Left kidney (tissue), 2 donors: Measurements from ENCODE around the gene ADPGK. TPM values are rescaled to one million over a fixed set of nuclear protein-coding genes. Genes with fewer than 3 reads are reported as not detected.

Experiments
- DNase-seq: peaks from one replicate; pipeline ENCODE4 v3.0.0-alpha.2; 2013
- polyA plus RNA-seq: library from polyadenylated mRNA; unstranded; fragments of 120-200 nt; gene quantifications from one replicate; pipeline ENCODE4 v1.2.1, GENCODE V29; 2013; ENCODE audit not compliant: insufficient read length

ADPGK gene
- polyA plus RNA-seq, 1 donor, result 71.7 TPM

DNA sequence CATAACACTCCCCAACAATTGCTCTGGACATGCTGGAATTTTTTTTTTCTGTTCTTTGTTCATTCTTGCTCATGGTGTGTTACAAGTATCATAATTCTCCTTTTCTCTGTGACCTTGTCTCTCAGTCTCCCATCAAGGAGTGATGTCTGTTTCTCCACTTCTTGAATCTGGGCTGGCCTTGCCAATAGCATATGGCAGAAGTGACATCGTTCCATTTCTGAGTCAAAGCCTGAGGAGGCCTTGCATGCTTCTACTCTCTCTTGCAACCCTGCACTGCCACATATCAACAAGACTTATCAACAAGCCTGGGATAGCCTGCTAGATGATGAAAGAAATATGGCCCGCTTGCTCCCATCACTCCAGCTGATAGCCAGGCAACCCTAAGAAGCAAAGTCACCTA lies 8.9 kb upstream of the ADPGK start:
- DNase-seq, result no peak

DNA sequence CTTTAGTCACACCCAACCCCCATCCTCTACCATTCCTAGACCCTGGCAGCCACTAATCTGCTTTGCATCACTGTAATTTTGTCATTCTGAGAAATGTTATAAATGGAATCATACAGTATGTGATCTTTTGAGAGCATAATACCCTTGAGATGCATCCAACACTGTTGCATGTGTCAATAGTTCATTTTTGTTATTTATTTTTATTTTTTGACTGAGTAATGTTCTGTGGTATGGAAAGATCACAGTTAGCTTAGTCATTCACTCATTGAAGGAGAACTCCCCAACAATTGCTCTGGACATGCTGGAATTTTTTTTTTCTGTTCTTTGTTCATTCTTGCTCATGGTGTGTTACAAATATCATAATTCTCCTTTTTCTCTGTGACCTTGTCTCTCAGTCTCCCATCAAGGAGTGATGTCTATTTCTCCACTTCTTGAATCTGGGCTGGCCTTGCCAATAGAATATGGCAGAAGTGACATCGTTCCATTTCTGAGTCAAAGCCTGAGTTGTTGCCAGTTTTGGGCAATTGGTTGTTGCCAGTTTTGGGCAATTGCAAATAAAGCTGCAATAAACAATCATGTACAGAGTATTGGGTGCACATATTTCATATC lies 6.8 kb upstream of the ADPGK start:
- no peak for DNase-seq

DNA sequence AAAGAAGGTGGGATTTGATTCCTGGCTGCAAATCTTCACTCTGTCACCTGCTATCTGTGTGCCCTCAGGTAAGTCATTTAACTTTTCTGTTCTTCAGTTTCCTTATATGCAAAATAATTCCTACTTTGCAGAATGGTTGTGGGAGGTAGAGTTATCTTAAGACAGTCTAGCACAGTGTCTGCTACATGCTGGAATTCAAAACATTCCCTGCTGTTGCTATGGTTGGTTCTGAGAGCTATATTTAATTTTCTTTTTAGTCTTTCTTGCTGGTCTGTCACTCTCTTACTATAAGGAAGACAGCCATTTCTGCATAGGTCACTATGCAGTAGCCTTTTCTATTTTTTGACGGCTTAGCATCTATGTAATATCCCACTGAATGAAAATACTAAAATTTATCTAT lies 4.0 kb upstream of the ADPGK start:
- no peak for DNase-seq

DNA sequence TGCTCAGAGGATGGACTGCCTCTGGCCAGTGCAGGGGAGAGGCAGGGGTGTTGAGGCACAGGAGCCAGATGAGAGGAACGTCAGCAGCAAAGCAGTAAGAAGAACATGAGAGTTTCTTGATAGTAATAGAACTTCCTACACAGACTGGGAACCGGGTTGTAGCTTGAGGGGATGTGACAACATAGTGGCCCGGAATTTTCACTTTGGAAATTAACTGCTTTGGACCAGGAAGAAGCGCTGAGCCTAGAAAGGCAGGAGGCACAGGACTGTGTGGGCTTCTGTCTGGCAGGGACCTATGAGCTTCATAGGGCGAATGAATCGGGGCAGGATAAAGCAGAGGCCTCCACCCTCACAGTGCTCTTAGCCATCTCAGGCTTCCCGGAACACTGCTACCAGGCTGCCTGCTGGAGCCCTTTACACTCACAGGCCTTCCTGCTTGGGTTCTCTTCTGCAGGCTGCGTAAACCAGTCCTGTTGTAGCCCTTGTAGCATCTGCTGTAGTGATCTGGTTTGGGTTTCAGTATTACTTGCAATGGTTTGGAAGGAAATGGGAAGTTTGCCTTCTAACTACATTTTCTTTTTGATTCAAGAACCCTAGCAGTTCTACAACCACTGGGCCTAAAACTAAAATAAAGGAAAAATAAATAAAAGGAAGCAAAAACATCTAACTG lies 3.3 kb upstream of the ADPGK start:
- no peak for DNase-seq

DNA sequence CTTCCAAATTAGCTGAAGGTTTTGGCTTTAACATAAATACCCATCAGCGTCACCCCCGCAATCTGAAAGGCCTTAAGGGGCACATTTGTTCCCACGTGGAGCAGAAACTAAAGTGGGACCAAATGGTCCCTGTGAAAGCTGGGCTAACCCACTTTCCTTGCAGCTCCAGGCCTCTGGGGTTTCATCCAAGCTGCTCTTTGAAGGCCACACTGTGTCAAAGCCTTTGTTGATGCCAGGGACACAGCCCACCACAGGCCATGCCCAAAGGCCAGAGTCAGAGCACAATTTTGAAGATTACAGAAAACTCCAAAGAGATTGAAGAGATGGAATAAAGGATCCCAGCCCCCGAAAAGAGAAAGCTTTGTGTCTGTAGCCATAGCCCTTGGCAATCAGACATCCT lies 2.7 kb upstream of the ADPGK start:
- DNase-seq, result no peak

DNA sequence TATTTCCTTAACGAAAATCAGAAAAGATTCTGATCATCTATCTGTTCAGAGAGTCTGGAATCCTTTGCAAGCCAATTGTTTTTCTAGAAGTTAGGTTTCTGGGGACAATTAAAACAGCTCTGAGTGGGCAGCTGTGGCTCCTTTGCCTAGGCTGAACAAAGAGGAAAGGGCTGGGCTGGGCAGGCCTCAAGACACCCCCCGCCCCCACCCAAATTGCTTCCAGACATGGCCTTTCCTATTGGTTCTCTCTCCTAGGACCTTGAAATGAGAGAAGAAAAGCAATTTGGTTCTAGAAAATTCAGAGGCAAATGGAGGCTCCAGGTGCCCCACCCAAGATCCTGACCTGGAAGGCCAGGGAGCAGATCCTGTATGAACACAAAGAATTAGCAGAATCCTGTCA lies 2.3 kb upstream of the ADPGK start:
- DNase-seq, result no peak

DNA sequence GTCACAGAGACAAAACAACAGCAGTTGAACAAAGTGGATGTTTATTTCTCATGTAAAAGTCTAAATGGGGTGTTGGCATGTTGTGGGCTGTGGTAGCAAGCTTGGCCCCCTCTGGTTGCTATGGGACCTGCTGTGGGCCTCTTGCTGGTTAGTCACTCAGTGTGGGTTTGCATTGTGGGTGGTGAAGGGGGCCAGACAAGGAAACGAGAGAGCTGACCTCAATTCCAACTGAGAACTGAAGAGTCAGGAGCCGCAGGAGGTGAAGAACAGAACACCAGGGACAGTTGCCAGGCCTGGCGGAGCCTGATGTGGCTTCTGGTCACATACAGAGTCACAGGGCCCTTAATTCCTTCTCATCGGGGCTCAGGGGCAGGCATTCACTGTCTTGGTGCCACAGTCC lies 1.9 kb upstream of the ADPGK start:
- DNase-seq, result no peak

DNA sequence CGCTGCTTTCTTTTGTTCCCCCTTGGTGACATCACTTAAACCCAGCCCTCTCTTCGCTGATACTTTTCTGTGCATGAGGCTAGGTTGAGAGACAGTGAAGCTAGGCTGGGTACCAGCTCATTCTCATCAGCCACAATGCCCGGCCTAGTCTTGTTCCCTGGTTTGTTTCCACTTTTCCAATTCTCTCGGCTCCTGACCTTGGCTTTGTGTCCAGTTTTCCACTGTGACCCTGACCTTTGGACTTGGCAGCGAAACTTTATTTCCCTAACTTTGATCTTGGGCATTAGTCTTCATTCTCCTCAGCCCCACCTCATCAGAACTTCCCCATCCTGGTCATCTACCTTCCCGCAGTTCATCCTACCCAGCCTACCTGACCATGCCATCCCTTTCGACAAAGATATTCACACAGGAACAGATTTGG lies 908 bp upstream of the ADPGK start:
- no peak for DNase-seq

DNA sequence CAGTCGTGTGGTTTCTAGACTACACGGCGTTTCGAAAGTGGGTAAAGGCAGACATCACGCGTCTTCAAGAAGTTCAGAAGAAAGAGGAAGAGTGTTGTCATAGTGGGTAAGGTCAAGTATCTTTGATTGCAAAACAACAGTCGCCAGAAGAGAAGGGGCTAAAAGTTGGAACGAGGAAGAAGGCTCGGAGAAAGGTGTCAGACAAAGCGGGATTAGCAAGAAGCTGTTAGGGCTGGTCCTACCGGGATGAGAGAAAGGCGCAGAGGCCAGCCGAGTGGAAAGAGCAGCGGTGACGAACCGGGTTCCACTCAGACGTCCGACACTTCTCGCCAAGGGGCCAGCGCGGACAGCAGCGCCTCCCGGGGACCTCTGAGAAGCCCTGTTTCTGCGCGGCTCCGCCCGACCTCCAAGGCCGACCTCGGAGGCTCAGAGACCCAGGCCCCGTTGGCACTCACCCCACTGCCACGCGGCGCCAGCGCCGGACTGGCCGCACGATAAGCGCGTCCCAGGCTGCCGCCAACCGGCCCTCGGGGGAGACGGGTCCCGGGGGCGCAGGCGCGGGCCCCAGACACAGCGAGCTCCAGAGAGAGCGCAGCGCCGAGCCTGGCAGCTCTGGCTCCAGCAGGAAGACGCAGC lies 436 bp downstream of the ADPGK start:
- no peak for DNase-seq

DNA sequence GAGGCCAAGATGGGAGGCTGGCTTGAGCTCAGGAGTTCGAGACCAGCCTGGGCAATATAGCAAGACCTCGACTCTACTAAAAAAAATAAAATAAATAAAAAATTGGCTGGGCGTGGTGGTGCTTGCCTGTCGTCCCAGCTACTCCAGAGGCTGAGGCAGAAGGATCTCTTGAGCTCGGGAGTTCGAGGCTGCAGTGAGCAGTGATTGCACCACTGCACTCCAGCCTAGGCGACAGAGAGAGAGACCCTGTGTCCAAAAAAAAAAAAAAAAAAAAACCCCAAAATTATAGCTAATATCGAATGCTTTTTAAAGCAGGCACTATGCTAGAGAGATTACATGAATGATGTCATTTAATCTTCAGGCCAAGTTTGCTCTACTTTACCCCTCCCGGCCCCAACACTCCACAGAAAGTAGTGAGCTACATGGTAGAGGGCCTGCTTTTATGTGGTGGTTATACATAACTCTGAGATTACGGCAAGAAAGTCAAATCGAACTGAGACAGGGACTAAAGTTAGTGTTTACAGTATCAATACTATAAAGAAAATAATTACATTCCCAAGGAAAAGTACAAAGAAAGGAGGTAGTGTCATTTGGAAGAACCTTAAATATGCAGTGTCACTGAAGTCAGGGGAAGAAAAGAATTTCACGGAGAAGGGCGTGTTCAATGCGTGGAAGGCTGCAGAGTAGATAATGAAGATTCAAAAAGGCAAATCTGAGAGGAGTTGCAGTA lies 1.1 kb downstream of the ADPGK start:
- DNase-seq, result no peak

DNA sequence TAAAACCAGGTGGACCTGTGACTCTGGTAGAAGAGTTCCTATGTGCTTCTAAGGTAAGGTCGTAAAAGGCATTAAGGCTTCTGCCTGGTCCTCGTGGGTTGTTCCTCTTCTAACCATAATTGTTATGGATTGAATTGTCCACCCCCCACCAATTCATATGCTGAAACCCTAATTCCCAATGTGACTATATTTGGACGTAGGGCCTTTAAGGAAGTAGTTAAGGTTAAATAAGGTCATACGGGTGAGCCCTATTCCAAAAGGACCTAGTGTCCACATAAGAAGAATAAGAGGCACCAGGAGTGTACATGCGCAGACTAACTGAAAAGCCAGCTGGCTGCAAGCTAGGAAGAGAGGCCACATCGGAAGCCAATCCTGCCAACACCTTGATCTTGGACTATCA lies 1.9 kb downstream of the ADPGK start:
- DNase-seq, result no peak

DNA sequence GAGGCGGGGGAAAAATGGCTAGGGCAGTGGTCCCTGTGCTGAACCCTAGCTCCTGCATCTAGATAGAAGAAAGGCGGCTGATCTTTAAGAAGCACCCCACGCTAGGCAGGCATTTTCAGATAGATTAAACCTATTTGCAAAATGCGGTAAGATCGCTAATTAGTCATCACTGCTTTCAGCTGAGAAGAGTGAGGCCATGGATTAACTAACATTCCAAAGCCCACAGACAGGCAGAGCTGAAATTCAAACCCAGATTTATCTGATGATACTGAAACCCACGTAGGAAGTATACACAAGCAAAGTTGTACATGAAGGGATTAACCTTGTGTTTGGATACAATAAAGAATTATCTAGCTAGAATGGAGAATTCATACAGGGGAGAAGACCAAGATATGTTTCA lies 4.8 kb downstream of the ADPGK start:
- DNase-seq, result no peak

DNA sequence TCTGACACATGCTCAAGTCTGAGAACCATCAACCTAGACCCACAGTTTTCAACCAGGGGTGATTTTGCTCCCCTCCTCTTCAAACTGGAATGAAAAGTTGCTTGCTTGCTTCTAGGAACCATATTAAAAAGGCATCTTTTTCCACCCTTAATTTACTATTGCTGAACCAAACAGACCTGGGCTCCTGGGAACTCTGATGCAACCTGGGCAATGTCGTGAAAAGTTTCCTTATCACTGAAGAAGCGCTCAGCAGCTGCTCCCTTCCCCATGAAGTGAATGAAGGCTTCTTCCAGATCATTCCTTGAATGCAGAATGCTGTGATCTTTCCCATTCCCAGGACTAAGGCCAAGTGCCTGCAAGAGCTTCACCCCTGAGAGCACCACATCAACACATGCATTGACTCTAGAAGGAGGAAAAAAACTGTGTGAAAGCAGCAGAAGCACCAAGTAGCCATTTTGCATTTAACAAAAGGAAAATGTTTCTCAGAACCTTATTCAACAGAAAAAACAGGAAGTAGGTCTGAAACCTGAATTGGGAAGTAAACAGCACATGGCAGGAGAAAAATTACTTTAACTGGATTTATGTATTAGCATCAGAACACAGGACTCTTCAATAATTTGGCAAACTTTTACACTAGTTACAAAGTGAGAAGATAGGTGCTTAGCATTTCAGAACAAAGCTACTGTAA lies 8.7 kb downstream of the ADPGK start:
- DNase-seq, result no peak

DNA sequence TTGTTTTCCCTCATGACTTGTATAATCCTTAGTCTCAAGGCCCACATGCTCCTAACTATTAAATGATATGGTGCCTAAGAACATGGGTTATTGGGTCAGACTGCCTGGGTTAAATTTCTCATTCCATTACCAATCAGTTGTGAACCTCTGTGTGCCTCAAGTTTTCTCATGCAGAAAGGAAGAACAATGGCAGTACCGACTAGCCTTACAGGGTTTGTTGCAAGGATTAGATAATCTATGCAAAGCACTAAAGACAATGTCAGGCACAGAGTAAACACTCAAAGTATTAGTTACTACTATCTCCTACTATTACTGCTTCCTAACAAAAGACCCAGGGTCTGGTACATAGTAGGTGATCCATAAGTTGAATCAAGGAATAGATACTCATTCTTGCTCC lies 12.2 kb downstream of the ADPGK start:
- DNase-seq, result no peak

DNA sequence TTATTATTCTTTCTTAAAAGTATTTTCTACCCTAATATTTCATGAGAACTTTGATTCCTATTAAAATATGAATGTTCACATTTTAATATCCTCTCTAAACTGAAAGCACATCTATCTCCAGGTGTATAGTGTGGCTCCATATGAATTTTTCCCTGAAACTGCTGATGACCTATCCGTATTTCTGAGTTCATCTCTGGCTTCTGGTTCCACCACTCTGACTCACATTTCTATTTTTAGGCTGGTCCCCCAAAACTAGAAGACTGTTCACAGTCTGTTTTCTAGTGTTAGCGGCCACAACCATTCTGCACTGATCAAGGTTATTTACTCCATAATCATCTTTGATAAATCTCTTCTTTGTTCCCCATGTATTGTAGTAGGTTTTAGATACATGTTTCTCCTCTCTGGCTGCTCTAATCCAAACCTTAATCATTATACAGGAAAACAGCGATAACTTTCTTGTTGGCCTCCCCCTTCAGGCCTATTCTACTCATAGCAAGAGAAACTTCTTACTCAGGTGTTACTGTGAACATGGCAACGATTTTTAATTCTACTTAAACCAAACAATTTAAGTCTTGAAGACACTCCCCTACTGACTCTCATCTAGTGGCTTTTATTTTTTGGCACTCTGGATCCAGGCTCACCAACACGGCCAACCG lies 12.8 kb downstream of the ADPGK start:
- DNase-seq, result no peak

DNA sequence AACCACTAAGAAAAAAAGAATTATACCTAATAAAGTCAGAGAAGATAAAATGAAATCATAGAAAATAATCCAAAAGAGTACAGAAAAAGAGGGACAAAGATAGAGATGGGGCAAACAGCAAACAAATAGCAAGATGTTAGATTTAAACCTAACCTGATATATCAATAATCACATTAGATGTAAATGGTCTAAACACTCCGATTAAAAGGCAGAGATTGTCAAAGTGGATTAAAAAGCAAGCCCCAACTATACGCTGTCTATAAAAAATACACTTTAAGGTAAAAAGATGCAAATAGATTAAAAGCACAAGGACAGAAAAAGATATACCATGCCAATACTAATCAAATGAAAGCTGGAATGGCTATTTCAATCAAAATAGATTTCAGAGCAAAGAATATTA lies 16.8 kb downstream of the ADPGK start:
- DNase-seq, result no peak

DNA sequence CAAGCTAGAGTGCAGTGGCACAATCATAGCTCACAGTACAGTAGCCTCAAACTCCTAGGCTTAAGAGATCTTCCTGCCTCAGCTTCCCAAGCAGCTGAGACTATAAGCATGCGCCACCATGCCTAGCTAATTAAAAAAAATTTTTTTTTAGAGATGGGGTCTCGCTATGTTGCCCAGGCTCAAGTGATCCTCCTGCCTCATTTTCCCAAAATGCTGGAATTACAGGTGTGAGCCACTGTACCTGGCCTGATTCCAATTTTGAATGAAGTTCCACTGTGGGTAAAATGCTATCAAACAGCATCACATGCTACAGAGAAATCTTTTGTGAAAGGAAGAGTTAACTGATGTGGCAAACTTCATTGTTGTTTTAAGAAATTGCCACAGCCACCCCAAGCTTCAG lies 17.5 kb downstream of the ADPGK start:
- no peak for DNase-seq

DNA sequence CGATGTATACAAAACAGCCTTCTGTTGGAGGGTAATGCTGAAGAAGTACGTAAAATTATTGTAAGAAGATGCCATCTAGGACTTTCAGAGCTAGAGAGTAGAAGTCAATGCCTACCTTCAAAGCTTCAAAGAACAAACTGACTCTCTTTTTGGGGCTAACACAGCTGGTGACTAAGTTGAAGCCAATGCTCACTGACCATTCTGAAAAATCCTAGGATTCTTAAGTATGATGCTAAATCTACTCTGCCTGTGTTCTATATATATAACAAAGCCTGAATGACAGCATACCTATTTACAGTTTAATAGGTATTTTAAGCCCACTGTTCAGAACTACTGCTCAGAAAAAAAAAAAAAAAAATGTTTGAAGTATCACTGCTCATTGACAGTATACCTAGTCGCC lies 18.9 kb downstream of the ADPGK start:
- no peak for DNase-seq

DNA sequence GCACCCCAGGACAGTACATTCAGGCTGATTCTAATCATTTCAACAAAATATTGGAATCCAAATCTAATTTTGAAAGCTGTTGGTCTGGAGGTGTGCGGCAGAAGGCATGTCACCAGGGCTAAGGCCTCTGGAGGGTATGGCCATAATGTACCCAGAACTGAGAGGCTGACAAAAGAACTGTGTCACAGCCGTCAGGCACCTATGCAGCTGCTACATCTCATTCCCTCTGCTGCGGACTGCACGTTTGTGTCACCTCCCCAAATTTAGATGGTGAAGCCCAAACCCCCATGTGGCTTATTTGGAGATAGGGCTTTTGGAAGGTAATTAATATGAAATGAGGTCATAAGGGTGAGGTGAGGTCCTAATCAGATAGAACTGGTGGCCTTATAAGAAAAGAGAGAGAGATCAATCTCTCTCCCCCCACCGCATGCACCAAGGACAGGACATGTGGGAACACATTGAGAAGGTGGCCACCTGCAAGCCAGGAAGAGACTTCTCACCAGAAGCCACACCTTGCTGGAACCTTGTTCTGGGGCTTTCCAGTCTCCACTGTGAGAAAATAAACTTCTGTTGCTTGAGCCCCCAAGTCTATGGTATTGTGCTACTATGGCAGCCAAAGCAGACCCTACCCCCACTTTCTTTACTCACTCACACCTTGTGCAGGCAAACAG lies 22.8 kb downstream of the ADPGK start:
- no peak for DNase-seq

DNA sequence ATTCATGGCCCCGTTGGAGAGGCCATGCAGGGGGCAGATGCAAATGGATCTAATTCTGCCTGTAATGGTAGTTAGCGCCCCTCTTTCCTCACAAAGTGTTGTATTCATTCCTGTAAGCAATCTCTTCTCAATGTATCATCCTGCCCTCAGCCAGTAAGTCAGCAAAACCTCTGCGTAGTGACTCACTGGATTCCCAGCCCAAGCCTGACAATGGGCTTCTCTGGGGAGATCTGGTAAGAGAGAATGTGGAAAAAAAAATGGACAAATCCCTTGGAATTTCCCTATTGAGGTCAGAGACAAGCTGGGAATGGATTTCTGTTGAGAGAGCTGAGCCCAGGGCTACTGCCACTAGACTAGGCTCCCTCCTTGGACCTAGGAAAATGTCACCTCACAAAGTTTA lies 25.4 kb downstream of the ADPGK start:
- no peak for DNase-seq

DNA sequence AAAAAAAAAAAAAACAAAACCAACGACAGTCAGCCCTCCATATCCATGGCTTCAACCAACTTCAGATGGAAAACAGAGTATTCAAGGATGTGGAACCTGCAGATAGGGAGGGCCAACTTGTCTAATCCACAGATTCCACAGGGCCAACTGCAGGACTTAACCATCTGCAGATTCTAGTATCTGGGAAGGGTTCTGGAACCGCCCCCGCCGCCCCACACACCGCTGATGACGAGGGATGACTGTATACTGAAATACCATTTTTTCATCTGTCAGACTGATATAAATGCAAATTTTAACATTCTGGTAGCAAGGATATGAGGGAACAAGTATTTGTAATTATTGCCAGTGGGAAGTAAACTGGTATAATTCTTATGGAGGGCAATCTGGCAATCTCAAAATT lies 29.5 kb downstream of the ADPGK start:
- DNase-seq, result no peak
